DOHH2 (cell line): ENCODE results near the gene BET1.

Experiments
- H3F3A ChIP-seq: fragments of 200-600 bp; sonication (generic), shearing (Covaris generic); 2 replicates; pipeline ENCODE4 v1.6.0; 2016; ENCODE audit warnings: antibody characterized with exemption, mild to moderate bottlenecking; ENCODE audit not compliant: control insufficient read depth, insufficient read depth
- H3K27ac ChIP-seq: fragments of 200-600 bp; sonication (generic); 2 replicates; pipeline ENCODE4 v1.5.1; 2014; ENCODE audit warnings: low read depth, mild to moderate bottlenecking, low read length, moderate library complexity
- H3K27me3 ChIP-seq: fragments of 200-600 bp; sonication (generic); 2 replicates; pipeline ENCODE4 v1.6.1; 2014; ENCODE audit warnings: mild to moderate bottlenecking, low read length, mixed read lengths; ENCODE audit not compliant: control insufficient read depth
- H3K36me3 ChIP-seq: fragments of 200-600 bp; sonication (generic); 2 replicates; pipeline ENCODE4 v1.6.1; 2014; ENCODE audit warnings: mild to moderate bottlenecking, low read length, moderate library complexity, mixed read lengths; ENCODE audit not compliant: control insufficient read depth
- H3K4me1 ChIP-seq: fragments of 200-600 bp; sonication (generic); 2 replicates; pipeline ENCODE4 v1.6.1; 2014; ENCODE audit warnings: mild to moderate bottlenecking, low read length, mixed read lengths; ENCODE audit not compliant: control insufficient read depth
- H3K4me2 ChIP-seq: fragments of 200-600 bp; sonication (generic); 2 replicates; pipeline ENCODE4 v1.6.0; 2014; ENCODE audit warnings: mild to moderate bottlenecking, low read length, moderate library complexity
- H3K4me3 ChIP-seq: fragments of 200-600 bp; sonication (generic); 2 replicates; pipeline ENCODE4 v1.5.1; 2014; ENCODE audit warnings: mild to moderate bottlenecking, low read length, mixed read lengths
- H3K79me2 ChIP-seq: fragments of 200-600 bp; sonication (generic); 2 replicates; pipeline ENCODE4 v1.6.1; 2014; ENCODE audit warnings: mild to moderate bottlenecking, low read length, mixed read lengths; ENCODE audit not compliant: control insufficient read depth
- H3K9me2 ChIP-seq: fragments of 200-600 bp; sonication (generic); replicated peaks from 2 replicates; pipeline ENCODE4 v1.6.1; 2014; ENCODE audit warnings: mild to moderate bottlenecking, low read length, mixed read lengths; ENCODE audit not compliant: control insufficient read depth
- H3K9me3 ChIP-seq: fragments of 200-600 bp; sonication (generic); 2 replicates; pipeline ENCODE4 v1.6.1; 2014; ENCODE audit warnings: antibody characterized with exemption, low read length, mixed read lengths; ENCODE audit not compliant: control insufficient read depth, insufficient read depth
- H4K20me1 ChIP-seq: fragments of 200-600 bp; sonication (generic); 2 replicates; pipeline ENCODE4 v1.6.0; 2014; ENCODE audit warnings: low read depth, mild to moderate bottlenecking, antibody characterized with exemption, low read length, moderate library complexity; ENCODE audit not compliant: control insufficient read depth, insufficient read depth
- EZH2phosphoT487 ChIP-seq: fragments of 200-600 bp; sonication (generic); IDR thresholded peaks from 2 replicates; pipeline ENCODE4 v1.6.1; 2017; ENCODE audit warnings: borderline replicate concordance, mild to moderate bottlenecking, antibody characterized with exemption, low read length, moderate library complexity, mixed read lengths
- TF ChIP-seq, protein P1 (sequence below): fragments of 200-600 bp; sonication (generic); IDR thresholded peaks from one replicate; pipeline ENCODE4 v1.5.1; 2014; ENCODE audit warnings: antibody characterized with exemption, mild to moderate bottlenecking, low read depth, low read length; ENCODE audit not compliant: poor library complexity, severe bottlenecking

The BET1 gene

DNA sequence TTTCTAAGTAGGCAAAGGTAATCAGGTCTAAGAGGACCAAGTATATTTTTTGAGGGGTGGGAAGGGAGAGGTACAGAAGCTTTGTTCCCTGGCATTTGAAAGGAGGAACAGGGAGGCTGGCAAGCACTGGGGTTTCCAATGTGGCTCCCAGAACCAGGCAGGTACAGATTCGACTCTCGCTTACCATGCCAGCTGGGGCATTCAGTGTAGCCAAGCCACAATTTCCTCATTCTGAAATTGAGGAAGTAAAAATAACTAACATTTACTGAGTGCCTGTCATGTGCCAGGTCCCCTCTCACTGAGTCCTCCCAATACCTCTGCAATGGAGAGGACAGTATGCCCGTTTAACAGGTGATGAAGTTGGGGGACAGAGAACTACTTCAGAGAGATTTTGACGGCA lies 45.9 kb upstream of the BET1 start:
- H3K4me3 ChIP-seq = peak overlapping the region; percentile 58
- peak overlapping the region; percentile 92 for H3K27ac ChIP-seq
- no peaks in the 10 kb centered on the region for H3K9me2 ChIP-seq
- H3K9me3 ChIP-seq = no peaks in the 10 kb centered on the region
- H3K4me2 ChIP-seq = peak overlapping the region; percentile 71
- no peak for TF ChIP-seq EZH2phosphoT487
- TF ChIP-seq, protein P1, sequence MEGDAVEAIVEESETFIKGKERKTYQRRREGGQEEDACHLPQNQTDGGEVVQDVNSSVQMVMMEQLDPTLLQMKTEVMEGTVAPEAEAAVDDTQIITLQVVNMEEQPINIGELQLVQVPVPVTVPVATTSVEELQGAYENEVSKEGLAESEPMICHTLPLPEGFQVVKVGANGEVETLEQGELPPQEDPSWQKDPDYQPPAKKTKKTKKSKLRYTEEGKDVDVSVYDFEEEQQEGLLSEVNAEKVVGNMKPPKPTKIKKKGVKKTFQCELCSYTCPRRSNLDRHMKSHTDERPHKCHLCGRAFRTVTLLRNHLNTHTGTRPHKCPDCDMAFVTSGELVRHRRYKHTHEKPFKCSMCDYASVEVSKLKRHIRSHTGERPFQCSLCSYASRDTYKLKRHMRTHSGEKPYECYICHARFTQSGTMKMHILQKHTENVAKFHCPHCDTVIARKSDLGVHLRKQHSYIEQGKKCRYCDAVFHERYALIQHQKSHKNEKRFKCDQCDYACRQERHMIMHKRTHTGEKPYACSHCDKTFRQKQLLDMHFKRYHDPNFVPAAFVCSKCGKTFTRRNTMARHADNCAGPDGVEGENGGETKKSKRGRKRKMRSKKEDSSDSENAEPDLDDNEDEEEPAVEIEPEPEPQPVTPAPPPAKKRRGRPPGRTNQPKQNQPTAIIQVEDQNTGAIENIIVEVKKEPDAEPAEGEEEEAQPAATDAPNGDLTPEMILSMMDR = no peak
- H3K27me3 ChIP-seq = no peaks in the 10 kb centered on the region
- no peaks in the 10 kb centered on the region for H4K20me1 ChIP-seq
- H3K4me1 ChIP-seq = peaks cover 79% of the 10 kb centered on the region
- H3F3A ChIP-seq = peaks cover 31% of the 10 kb centered on the region
- no peaks in the 10 kb centered on the region; the same call in 1 of the 2 replicates for H3K36me3 ChIP-seq
- no peaks in the 10 kb centered on the region for H3K79me2 ChIP-seq

DNA sequence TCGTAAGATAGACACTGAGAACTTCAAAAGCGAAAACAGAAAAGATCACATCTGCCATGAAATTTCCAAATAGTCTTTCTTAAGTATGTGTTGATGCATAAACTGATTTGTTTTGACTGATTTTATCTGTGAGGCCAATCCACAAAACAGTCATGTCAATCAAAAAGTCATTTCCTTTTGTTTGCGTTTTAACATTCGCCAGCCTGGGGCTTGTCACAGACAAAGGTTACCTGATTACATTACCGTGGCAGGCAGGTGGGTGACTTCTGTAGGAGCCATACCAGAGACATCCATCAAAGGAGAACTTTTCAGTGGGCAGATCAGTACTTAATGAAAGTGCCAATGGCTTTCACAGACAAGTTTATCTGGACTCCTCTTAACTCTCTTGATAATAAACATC lies 45.5 kb upstream of the BET1 start:
- Histone ChIP-seq H3K4me3 (peak overlapping the region; percentile 58), H4K20me1 (no peaks in the 10 kb centered on the region), H3K9me3 (no peaks in the 10 kb centered on the region), H3F3A (peaks cover 31% of the 10 kb centered on the region), H3K4me2 (peak overlapping the region; percentile 71), H3K27ac (peak overlapping the region; percentile 92), H3K79me2 (no peaks in the 10 kb centered on the region), H3K9me2 (no peaks in the 10 kb centered on the region), H3K36me3 (no peaks in the 10 kb centered on the region; the same call in 1 of the 2 replicates), H3K4me1 (peaks cover 76% of the 10 kb centered on the region), H3K27me3 (no peaks in the 10 kb centered on the region)
- TF ChIP-seq EZH2phosphoT487 = no peak
- TF ChIP-seq, protein P1 = no peak

DNA sequence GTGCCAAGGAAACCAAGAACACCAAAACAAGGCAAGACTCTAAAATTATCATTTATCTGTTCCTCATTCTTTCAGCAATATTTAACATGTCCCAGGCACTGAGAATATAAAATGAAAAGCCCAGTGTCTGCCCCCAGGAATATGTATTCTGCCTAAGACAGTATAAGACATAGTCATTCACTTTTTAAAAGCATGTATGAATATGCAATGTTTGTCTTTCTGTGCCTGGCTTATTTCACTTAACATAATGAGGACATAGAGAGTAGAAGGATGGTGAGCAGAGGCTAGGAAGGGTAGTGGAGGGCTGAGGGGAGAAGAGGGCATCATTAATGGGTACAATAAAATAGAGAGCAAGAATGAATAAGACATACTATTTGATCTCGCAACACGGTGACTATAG lies 44.6 kb upstream of the BET1 start:
- no peaks in the 10 kb centered on the region for H3K79me2 ChIP-seq
- H3K4me3 ChIP-seq = no peak overlapping the region
- no peaks in the 10 kb centered on the region for H3K9me3 ChIP-seq
- no peak for TF ChIP-seq EZH2phosphoT487
- TF ChIP-seq, protein P1 = no peak
- H3K9me2 ChIP-seq = no peaks in the 10 kb centered on the region
- H3K4me1 ChIP-seq = peaks cover 68% of the 10 kb centered on the region
- no peak overlapping the region for H3K4me2 ChIP-seq
- peaks cover 30% of the 10 kb centered on the region for H3F3A ChIP-seq
- H4K20me1 ChIP-seq = no peaks in the 10 kb centered on the region
- H3K27me3 ChIP-seq = no peaks in the 10 kb centered on the region
- peak overlapping the region; percentile 92; the same call in 1 of the 2 replicates for H3K27ac ChIP-seq
- H3K36me3 ChIP-seq = no peaks in the 10 kb centered on the region; the same call in 1 of the 2 replicates
